Left lung (tissue), 10 donors: ENCODE data around the gene MYL9. TPM values are rescaled to one million over a fixed set of nuclear protein-coding genes. Genes with fewer than 3 reads are reported as not detected.

Experiments used
- ATAC-seq: fragments of 200-7000 bp; cut with Tn5 transposase; one replicate; pipeline ENCODE4 v1.9.1; 2020; ENCODE audit warnings: moderate library complexity
- DNase-seq, 4 donors: peaks; one replicate each; pipeline ENCODE4 v3.0.0-alpha.2; 2013 to 2020
- H3K27ac ChIP-seq, 2 donors: fragments of 200-600 bp; sonication (generic) in 1 of 2; one replicate each; pipeline versions ENCODE4 v1.5.0 to v1.8.0; 2020 to 2021
- H3K27me3 ChIP-seq, 2 donors: fragments of 200-600 bp; sonication (generic) in 1 of 2; one replicate each; pipeline versions ENCODE4 v1.5.0 to v1.8.0; 2020 to 2021
- H3K36me3 ChIP-seq, 2 donors: fragments of 200-600 bp; sonication (generic) in 1 of 2; one replicate each; pipeline versions ENCODE4 v1.5.0 to v1.8.0; 2020 to 2021
- H3K4me1 ChIP-seq, 2 donors: fragments of 200-600 bp; one replicate each; pipeline ENCODE4 v1.8.0; 2021
- H3K4me3 ChIP-seq, 2 donors: fragments of 200-600 bp; sonication (generic) in 1 of 2; one replicate each; pipeline versions ENCODE4 v1.5.0 to v1.8.0; 2020 to 2021; ENCODE audit warnings: mild to moderate bottlenecking in 1 of 2
- H3K9me3 ChIP-seq, 2 donors: fragments of 200-600 bp; sonication (generic) in 1 of 2; one replicate each; pipeline versions ENCODE4 v1.5.0 to v1.8.0; 2020 to 2021
- CTCF ChIP-seq, 2 donors: fragments of 200-600 bp; sonication (generic) in 1 of 2; IDR thresholded peaks; one replicate each; pipeline versions ENCODE4 v1.5.0 to v1.8.0; 2021; ENCODE audit warnings: antibody characterized with exemption in 2 of 2
- intact Hi-C, 2 donors: fragments of 100-400 bp; cut with DNase I; formaldehyde crosslinking; loops; one replicate each; pipeline versions ENCODE4 v1.11.2 to v1.14.2; 2022
- polyA plus RNA-seq, 6 donors: library from polyadenylated mRNA; unstranded; fragments of 120-200 nt; gene quantifications; one replicate each; pipeline ENCODE4 v1.2.1, GENCODE V29; 2013; ENCODE audit not compliant: insufficient read length in 6 of 6
- total RNA-seq, 2 donors: library from RNA; stranded (reverse); fragmentation: NEBNext Ultra II Directional; extraction: Animal tissue kit (Norgen Biotek cat#: 25700); gene quantifications; one replicate each; pipeline ENCODE4 v1.2.1, GENCODE V29; 2021
- donor health status: DM: no; HTN: yes; CAD: no.
- donor health status: DM: no; HTN: no; CAD: no.

MYL9 gene
- total and polyA plus RNA-seq, 8 donors: 198 to 348 (median 278) TPM

GRCh38 chr20:36573103-36573797 is 31.9 kb downstream of the MYL9 start, which contains the start of gene TGIF2:
Gene TGIF2 (plus strand): TSS chr20:36573597. CDS start chr20:36578775, 5,178 bp downstream.
- ATAC-seq: peak; percentile 91
- Histone ChIP-seq H3K9me3 (no peaks in the 10 kb centered on the region), H3K27me3 (peaks cover 0 to 18% of the 10 kb centered on the region in 2 donors), H3K4me3 (peak within 1 kb of the TSS; percentile 72 to 83), H3K27ac (peak within 1 kb of the TSS; percentile 83 to 90), H3K4me1 (peaks cover 4 to 22% of the 10 kb centered on the region in 2 donors), H3K36me3 (no peaks in the 10 kb centered on the region)
- intact Hi-C loops: no loop called here
- no peak for TF ChIP-seq CTCF (IDR thresholded peaks at IDR 0.05)
- peak; percentile 85 to 96 (median 91) for DNase-seq

GRCh38 chr20:36573798-36574365 is 32.6 kb downstream of the MYL9 start:
- DNase-seq (peak in 2 of 4 donors; percentile 58 to 88), ATAC-seq (peak; percentile 16)
- Histone ChIP-seq H3K4me3 (peak overlapping the region; percentile 72 to 83), H3K27me3 (peaks cover 0 to 18% of the 10 kb centered on the region in 2 donors), H3K4me1 (peaks cover 4 to 22% of the 10 kb centered on the region in 2 donors), H3K36me3 (peaks cover 0 to 4% of the 10 kb centered on the region in 2 donors), H3K9me3 (no peaks in the 10 kb centered on the region), H3K27ac (peak overlapping the region; percentile 83 to 90)
- intact Hi-C loops: no loop called here
- TF ChIP-seq CTCF (IDR thresholded peaks at IDR 0.05): no peak

- peaks cover 0 to 11% of the 10 kb centered on the region in 2 donors for H3K36me3 ChIP-seq
- no peaks in the 10 kb centered on the region for H3K9me3 ChIP-seq
- DNase-seq (peak in 3 of 4 donors; percentile 58 to 87 (median 65)), ATAC-seq (peak; percentile 41)
- H3K4me1 ChIP-seq: peaks cover 4 to 22% of the 10 kb centered on the region in 2 donors
- peak overlapping the region; percentile 72 to 83 for H3K4me3 ChIP-seq
- H3K27ac ChIP-seq: peak overlapping the region; percentile 83 to 90
- TF ChIP-seq CTCF (IDR thresholded peaks at IDR 0.05): no peak
- intact Hi-C loops: no loop called here
- peaks cover 0 to 18% of the 10 kb centered on the region in 2 donors for H3K27me3 ChIP-seq
Measured at GRCh38 chr20:36574366-36575135, 33.2 kb downstream of the MYL9 start.

- Histone ChIP-seq H3K4me1 (peaks cover 4 to 22% of the 10 kb centered on the region in 2 donors), H3K27ac (no peak overlapping the region), H3K9me3 (no peaks in the 10 kb centered on the region), H3K36me3 (peaks cover 0 to 26% of the 10 kb centered on the region in 2 donors), H3K4me3 (no peak overlapping the region), H3K27me3 (peaks cover 0 to 18% of the 10 kb centered on the region in 2 donors)
- TF ChIP-seq CTCF (IDR thresholded peaks at IDR 0.05): no peak
- DNase-seq: no peak
- intact Hi-C loops: no loop called here
- ATAC-seq: no peak
Measured at GRCh38 chr20:36576081-36576445, 34.7 kb downstream of the MYL9 start.
